Adrenal gland (tissue), 5 donors: ENCODE measurements around the gene CA10.
A peak's percentile ranks its signal among the peaks of the same experiment; 100 is the strongest.

Experiments
- CTCF ChIP-seq, 6 experiments: fragments of 450-650 bp in 4 of 6; fragments of 200-600 bp in 2 of 6; sonication (generic) in 1 of 6; IDR thresholded peaks; 1 replicate in 5 of 6; 2 replicates in 1 of 6; pipeline versions ENCODE4 v1.5.1 to v1.8.0; 2016 to 2021; ENCODE audit warnings: antibody characterized with exemption in 6 of 6, mild to moderate bottlenecking in 2 of 6, moderate library complexity in 1 of 6
- POLR2A ChIP-seq, 2 donors: fragments of 450-650 bp; IDR thresholded peaks; one replicate each; pipeline ENCODE4 v1.6.1; 2017; ENCODE audit warnings: antibody characterized with exemption in 2 of 2, mild to moderate bottlenecking in 2 of 2, moderate library complexity in 1 of 2
- donor health status: DM: no; HTN: no; CAD: no.

DNA sequence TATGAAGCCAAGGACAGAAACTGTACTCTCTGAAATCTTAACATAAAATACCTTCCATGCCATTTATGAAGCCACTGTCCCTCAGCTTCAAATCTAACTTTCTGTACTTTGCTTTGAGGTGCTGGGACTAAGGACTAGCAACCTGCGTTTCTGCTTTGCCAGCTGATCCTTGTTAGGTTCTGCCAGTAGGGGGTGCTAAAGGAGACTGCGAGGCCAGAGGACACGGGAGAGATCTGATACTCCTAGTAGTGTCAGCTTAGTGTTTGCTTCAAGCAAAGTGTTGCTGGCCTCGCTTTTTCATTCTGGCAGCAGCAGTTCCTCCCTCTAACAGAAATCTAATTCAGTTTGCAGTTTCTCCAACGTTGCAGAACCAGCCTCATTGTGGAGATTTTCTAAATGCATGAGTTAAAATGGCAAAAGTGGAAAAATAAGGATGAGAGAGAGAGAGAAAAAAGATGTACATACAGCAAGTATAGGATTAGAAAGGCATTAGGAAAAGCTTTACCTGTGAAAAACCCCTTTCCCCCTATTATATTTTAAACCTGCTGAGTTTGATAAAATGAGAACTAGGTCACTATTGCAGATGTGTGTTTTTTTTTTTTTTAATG, 297.5 kb downstream of the CA10 start:
- no peak for TF ChIP-seq POLR2A (IDR thresholded peaks at IDR 0.05)
- TF ChIP-seq CTCF (IDR thresholded peaks at IDR 0.05): peak in 5 of 6 experiments; percentile 24 to 50 (median 40)
